GM23338 (cell line): ENCODE data around the gene PCYT2.
A peak's percentile ranks its signal among the peaks of the same experiment; 100 is the strongest.

ENCODE experiments used
- CREB1 ChIP-seq: fragments of 250-450 bp; sonication (Bioruptor Pico); IDR thresholded peaks from 2 replicates; pipeline ENCODE4 v1.5.0; 2020; ENCODE audit warnings: low read depth, mild to moderate bottlenecking, moderate library complexity
- EZH2 ChIP-seq: fragments of 200-600 bp; sonication (generic); IDR thresholded peaks from one replicate; pipeline ENCODE4 v1.8.0; 2017; ENCODE audit warnings: antibody characterized with exemption, mild to moderate bottlenecking, low read depth; ENCODE audit not compliant: unreplicated experiment
- EZH2phosphoT487 ChIP-seq: fragments of 200-600 bp; sonication (generic); IDR thresholded peaks from one replicate; pipeline ENCODE4 v1.8.1; 2018; ENCODE audit warnings: antibody characterized with exemption; ENCODE audit not compliant: unreplicated experiment
- POLR2AphosphoS5 ChIP-seq: IDR thresholded peaks from 2 replicates; pipeline ENCODE4 v1.6.1; 2016; ENCODE audit warnings: antibody characterized with exemption, low read depth
- REST ChIP-seq: IDR thresholded peaks from one replicate; pipeline ENCODE4 v1.6.1; 2018; ENCODE audit warnings: antibody characterized with exemption; ENCODE audit not compliant: unreplicated experiment
- ZNF114 ChIP-seq: fragments of 250-450 bp; sonication (Bioruptor Pico); IDR thresholded peaks from 2 replicates; pipeline ENCODE4 v1.5.0; 2020; ENCODE audit warnings: mild to moderate bottlenecking, moderate library complexity
- TF ChIP-seq, protein P1 (sequence below), 2 experiments: fragments of 200-600 bp in 1 of 2; sonication (generic) in 1 of 2; conservative IDR thresholded peaks; 2 replicates each; pipeline versions ENCODE4 v1.5.1 to v1.6.1; 2016 to 2017; ENCODE audit warnings: antibody characterized with exemption in 2 of 2, low read depth in 2 of 2, mild to moderate bottlenecking in 2 of 2, moderate library complexity in 1 of 2

- TF ChIP-seq EZH2phosphoT487 (no peak), POLR2AphosphoS5 (no peak), EZH2 (no peak), REST (no peak), ZNF114 (no peak), CREB1 (CRISPR knock-in tag) (no peak)
- TF ChIP-seq, protein P1, sequence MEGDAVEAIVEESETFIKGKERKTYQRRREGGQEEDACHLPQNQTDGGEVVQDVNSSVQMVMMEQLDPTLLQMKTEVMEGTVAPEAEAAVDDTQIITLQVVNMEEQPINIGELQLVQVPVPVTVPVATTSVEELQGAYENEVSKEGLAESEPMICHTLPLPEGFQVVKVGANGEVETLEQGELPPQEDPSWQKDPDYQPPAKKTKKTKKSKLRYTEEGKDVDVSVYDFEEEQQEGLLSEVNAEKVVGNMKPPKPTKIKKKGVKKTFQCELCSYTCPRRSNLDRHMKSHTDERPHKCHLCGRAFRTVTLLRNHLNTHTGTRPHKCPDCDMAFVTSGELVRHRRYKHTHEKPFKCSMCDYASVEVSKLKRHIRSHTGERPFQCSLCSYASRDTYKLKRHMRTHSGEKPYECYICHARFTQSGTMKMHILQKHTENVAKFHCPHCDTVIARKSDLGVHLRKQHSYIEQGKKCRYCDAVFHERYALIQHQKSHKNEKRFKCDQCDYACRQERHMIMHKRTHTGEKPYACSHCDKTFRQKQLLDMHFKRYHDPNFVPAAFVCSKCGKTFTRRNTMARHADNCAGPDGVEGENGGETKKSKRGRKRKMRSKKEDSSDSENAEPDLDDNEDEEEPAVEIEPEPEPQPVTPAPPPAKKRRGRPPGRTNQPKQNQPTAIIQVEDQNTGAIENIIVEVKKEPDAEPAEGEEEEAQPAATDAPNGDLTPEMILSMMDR (conservative IDR thresholded peaks at IDR 0.05; ENCODE audit: low read depth in 2 of 2), result 0 out of 4 replicates have a peak, but pooled peaks of 1 of the 2 experiments have one; percentile 5
These were observed 28.0 kb upstream of the PCYT2 start for GRCh38 chr17:81939218-81939617.
